ENCODE measurements around the gene NAA15. TPM values are rescaled to one million over a fixed set of nuclear protein-coding genes. Genes with fewer than 3 reads are reported as not detected.
"Not testable (repeated sequence)": the region's sequence is repeated elsewhere in the genome, so short reads cannot be mapped to it uniquely, and the experiment has no call there.

NAA15 gene
- 29.0 TPM for total RNA-seq
- polyA plus RNA-seq (ENCODE audit: insufficient read depth in 1 of 8, insufficient read length in 8 of 8, low replicate concordance in 1 of 8), result 10 to 100 TPM; 16.0 to 31.0 (median 26.0) TPM
- long read RNA-seq, donor 1, result 0 reads
- long read RNA-seq, donor 2, result 0 reads
- long read RNA-seq, donor 3, full-length matches to known transcripts, result 1 of 1 reads
- long read RNA-seq, donor 3, partial matches to known transcripts, result 0 of 1 reads
- long read RNA-seq, donor 3, other reads (novel, unspliced or antisense), result 0 of 1 reads
- long read RNA-seq, donor 4, partial matches to known transcripts, result 6 of 6 reads
- long read RNA-seq, donor 4, other reads (novel, unspliced or antisense), result 0 of 6 reads
- long read RNA-seq, donor 5, full-length matches to known transcripts, result 4 of 43 reads
- long read RNA-seq, donor 5, partial matches to known transcripts, result 39 of 43 reads
- long read RNA-seq, donor 5, other reads (novel, unspliced or antisense), result 0 of 43 reads
- long read RNA-seq, donor 6, full-length matches to known transcripts, result 3 of 8 reads
- long read RNA-seq, donor 6, partial matches to known transcripts, result 5 of 8 reads
- long read RNA-seq, donor 6, other reads (novel, unspliced or antisense), result 0 of 8 reads
- long read RNA-seq, donor 7, result 0 reads
- long read RNA-seq, donor 8, result 0 reads
- long read RNA-seq, donor 9, full-length matches to known transcripts, result 2 of 2 reads
- long read RNA-seq, donor 9, partial matches to known transcripts, result 0 of 2 reads
- long read RNA-seq, donor 9, other reads (novel, unspliced or antisense), result 0 of 2 reads
- long read RNA-seq, donor 10, result 0 reads
- long read RNA-seq, donor 11, partial matches to known transcripts, result 0 of 5 reads
- long read RNA-seq, donor 11, other reads (novel, unspliced or antisense), result 5 of 5 reads

- Histone ChIP-seq H3K9me3 (replicated peaks; ENCODE audit: control insufficient read depth, low read depth, low read length) (no peaks in the 10 kb centered on the region), H3K4me3 (ENCODE audit: low read length) (peak within 1 kb of the TSS; percentile 91), H3K36me3 (ENCODE audit: control insufficient read depth, insufficient read depth, low read length) (no peaks in the 10 kb centered on the region), H3K4me1 (ENCODE audit: control insufficient read depth, insufficient read depth, low read length) (peaks cover 2% of the 10 kb centered on the region), H3K27me3 (ENCODE audit: control insufficient read depth, insufficient read depth, low read length) (no peaks in the 10 kb centered on the region), H3K27ac (ENCODE audit: low read length) (peak within 1 kb of the TSS; percentile 98)
- peak; percentile 99 for DNase-seq
- under 1% methylated on average over 58 of the region's 61 CpGs for WGBS (ENCODE audit: insufficient coverage)
These were observed at the start of gene NAA15 for GRCh38 chr4:139301113-139301820. Gene NAA15, plus strand, starts transcription at chr4:139301505. Its CDS starts 273 bp downstream, at chr4:139301778.

DNA sequence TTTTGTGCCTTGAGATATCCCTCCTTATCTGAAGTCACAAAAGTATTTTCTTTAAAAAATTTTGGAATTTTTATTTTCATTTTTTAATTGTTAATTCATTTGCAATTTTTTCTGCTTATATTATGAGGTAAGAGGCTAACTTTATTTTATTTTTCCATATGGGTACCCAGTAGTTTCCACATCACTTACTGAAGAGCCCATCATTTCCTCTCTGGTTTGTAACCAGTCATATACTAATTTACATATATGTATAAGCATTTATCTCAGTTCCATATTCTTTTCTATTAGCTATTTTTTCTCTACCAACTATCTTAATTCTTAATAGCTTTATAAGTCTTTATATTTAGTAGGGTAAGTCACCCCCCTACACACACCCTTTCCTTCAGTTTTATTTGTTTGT, 48.3 kb upstream of the NAA15 start:
- no peak overlapping the region for H3K4me3 ChIP-seq (ENCODE audit: low read length)
- H3K4me1 ChIP-seq (ENCODE audit: control insufficient read depth, insufficient read depth, low read length), result no peaks in the 10 kb centered on the region
- no peaks in the 10 kb centered on the region for H3K9me3 ChIP-seq (replicated peaks; ENCODE audit: control insufficient read depth, low read depth, low read length)
- no peaks in the 10 kb centered on the region for H3K27me3 ChIP-seq (ENCODE audit: control insufficient read depth, insufficient read depth, low read length)
- H3K36me3 ChIP-seq (ENCODE audit: control insufficient read depth, insufficient read depth, low read length), result no peaks in the 10 kb centered on the region
- no peak overlapping the region for H3K27ac ChIP-seq (ENCODE audit: low read length)
- DNase-seq, result no peak

GRCh38 chr4:139253713-139254112, 47.6 kb upstream of the NAA15 start:
- no CpG with 5 or more reads among the region's 3 CpGs for whole genome bisulfite sequencing (ENCODE audit: insufficient coverage)
- Histone ChIP-seq H3K4me1 (ENCODE audit: control insufficient read depth, insufficient read depth, low read length) (no peaks in the 10 kb centered on the region), H3K27me3 (ENCODE audit: control insufficient read depth, insufficient read depth, low read length) (no peaks in the 10 kb centered on the region), H3K4me3 (ENCODE audit: low read length) (no peak overlapping the region), H3K9me3 (replicated peaks; ENCODE audit: control insufficient read depth, low read depth, low read length) (no peaks in the 10 kb centered on the region), H3K36me3 (ENCODE audit: control insufficient read depth, insufficient read depth, low read length) (no peaks in the 10 kb centered on the region), H3K27ac (ENCODE audit: low read length) (no peak overlapping the region)
- DNase-seq, result peak; percentile 44

DNA sequence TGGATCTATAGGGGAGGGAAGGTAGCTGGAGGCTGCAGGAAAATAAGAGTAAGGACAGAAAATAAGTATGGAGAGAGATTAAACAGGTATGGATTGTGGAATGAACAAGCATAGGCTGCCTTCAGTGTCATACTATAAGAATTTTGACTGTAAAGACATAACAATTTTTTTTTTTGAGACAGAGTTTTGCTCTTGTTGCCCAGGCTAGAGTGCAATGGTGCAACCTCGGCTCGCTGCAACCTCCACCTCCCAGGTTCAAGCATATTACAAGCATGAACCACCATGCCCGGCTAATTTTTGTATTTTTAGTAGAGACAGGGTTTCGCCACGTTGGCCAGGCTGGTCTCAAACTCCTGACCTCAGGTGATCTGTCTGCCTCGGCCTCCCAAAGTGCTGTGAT, 45.7 kb upstream of the NAA15 start:
- H3K27ac ChIP-seq (ENCODE audit: low read length); H3K9me3 ChIP-seq (replicated peaks; ENCODE audit: control insufficient read depth, low read depth, low read length); DNase-seq; H3K27me3 ChIP-seq (ENCODE audit: control insufficient read depth, insufficient read depth, low read length); H3K4me3 ChIP-seq (ENCODE audit: low read length); H3K36me3 ChIP-seq (ENCODE audit: control insufficient read depth, insufficient read depth, low read length); H3K4me1 ChIP-seq (ENCODE audit: control insufficient read depth, insufficient read depth, low read length): not testable (repeated sequence)
- no CpG with 5 or more reads among the region's 6 CpGs for WGBS (ENCODE audit: insufficient coverage)

- Histone ChIP-seq H3K9me3 (replicated peaks; ENCODE audit: control insufficient read depth, low read depth, low read length) (no peaks in the 10 kb centered on the region), H3K4me3 (ENCODE audit: low read length) (no peak overlapping the region), H3K27ac (ENCODE audit: low read length) (no peak overlapping the region), H3K36me3 (ENCODE audit: control insufficient read depth, insufficient read depth, low read length) (no peaks in the 10 kb centered on the region), H3K27me3 (ENCODE audit: control insufficient read depth, insufficient read depth, low read length) (no peaks in the 10 kb centered on the region), H3K4me1 (ENCODE audit: control insufficient read depth, insufficient read depth, low read length) (no peaks in the 10 kb centered on the region)
- WGBS (ENCODE audit: insufficient coverage), result no CpG with 5 or more reads among the region's 2 CpGs
- DNase-seq, result no peak
These were observed 45.0 kb upstream of the NAA15 start for GRCh38 chr4:139256349-139256748.

DNA sequence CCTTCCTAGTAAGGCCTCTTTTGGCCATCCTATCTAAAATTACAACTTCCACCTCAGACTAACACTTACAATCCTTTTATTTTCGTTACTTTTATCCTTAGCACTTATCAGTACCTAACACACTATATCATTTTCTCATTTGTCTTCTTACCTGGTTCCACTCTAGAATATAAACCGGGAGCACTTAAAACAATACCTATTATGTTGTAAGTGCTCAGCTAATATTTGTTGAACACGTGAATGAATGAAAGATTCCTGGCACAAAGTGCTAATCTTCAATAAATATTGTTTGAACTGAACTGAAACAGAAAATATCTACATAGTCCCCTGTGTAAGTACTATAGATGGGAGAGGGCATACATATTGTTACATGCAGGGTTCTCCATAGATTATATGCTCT, 35.7 kb upstream of the NAA15 start:
- Histone ChIP-seq H3K4me1 (ENCODE audit: control insufficient read depth, insufficient read depth, low read length) (peaks cover 7% of the 10 kb centered on the region), H3K27ac (ENCODE audit: low read length) (no peak overlapping the region), H3K4me3 (ENCODE audit: low read length) (no peak overlapping the region), H3K36me3 (ENCODE audit: control insufficient read depth, insufficient read depth, low read length) (no peaks in the 10 kb centered on the region), H3K9me3 (replicated peaks; ENCODE audit: control insufficient read depth, low read depth, low read length) (no peaks in the 10 kb centered on the region), H3K27me3 (ENCODE audit: control insufficient read depth, insufficient read depth, low read length) (no peaks in the 10 kb centered on the region)
- DNase-seq, result no peak
- no CpG with 5 or more reads among the region's 3 CpGs for WGBS (ENCODE audit: insufficient coverage)

GRCh38 chr4:139266208-139266582, 35.1 kb upstream of the NAA15 start:
- no peaks in the 10 kb centered on the region for H3K27me3 ChIP-seq (ENCODE audit: control insufficient read depth, insufficient read depth, low read length)
- H3K9me3 ChIP-seq (replicated peaks; ENCODE audit: control insufficient read depth, low read depth, low read length), result no peaks in the 10 kb centered on the region
- peak overlapping the region; percentile 43 for H3K4me3 ChIP-seq (ENCODE audit: low read length)
- no CpG with 5 or more reads among the region's 1 CpG for WGBS (ENCODE audit: insufficient coverage)
- no peak for DNase-seq
- peaks cover 7% of the 10 kb centered on the region for H3K4me1 ChIP-seq (ENCODE audit: control insufficient read depth, insufficient read depth, low read length)
- no peaks in the 10 kb centered on the region for H3K36me3 ChIP-seq (ENCODE audit: control insufficient read depth, insufficient read depth, low read length)
- peak overlapping the region; percentile 55 for H3K27ac ChIP-seq (ENCODE audit: low read length)

- Histone ChIP-seq H3K27ac (ENCODE audit: low read length) (peak overlapping the region; percentile 55), H3K27me3 (ENCODE audit: control insufficient read depth, insufficient read depth, low read length) (no peaks in the 10 kb centered on the region), H3K36me3 (ENCODE audit: control insufficient read depth, insufficient read depth, low read length) (no peaks in the 10 kb centered on the region), H3K4me3 (ENCODE audit: low read length) (peak overlapping the region; percentile 43), H3K4me1 (ENCODE audit: control insufficient read depth, insufficient read depth, low read length) (peaks cover 7% of the 10 kb centered on the region), H3K9me3 (replicated peaks; ENCODE audit: control insufficient read depth, low read depth, low read length) (no peaks in the 10 kb centered on the region)
- WGBS (ENCODE audit: insufficient coverage), result 4% methylated on average over 8 of the region's 14 CpGs
- peak; percentile 83 for DNase-seq
These were observed 34.6 kb upstream of the NAA15 start for GRCh38 chr4:139266583-139267257.

DNA sequence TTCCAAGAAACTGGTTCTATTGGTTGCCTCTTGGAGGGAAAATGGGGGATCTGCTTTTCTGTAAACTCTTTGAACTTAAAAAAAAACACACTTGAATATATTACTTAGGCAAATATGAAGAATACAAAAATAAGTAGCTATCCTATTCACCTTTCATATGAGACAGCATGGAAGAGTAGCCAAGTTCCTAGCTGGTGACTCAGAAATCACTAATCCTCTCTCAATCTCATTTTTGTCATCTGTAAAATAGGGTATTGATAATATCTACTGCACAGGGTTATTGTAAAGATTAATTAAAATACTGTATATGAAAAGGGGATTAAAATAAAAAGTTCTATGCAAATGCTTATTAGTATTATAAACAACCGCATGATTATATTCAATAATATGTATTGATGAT, 34.0 kb upstream of the NAA15 start:
- no CpG with 5 or more reads among the region's 1 CpG for WGBS (ENCODE audit: insufficient coverage)
- Histone ChIP-seq H3K9me3 (replicated peaks; ENCODE audit: control insufficient read depth, low read depth, low read length) (no peaks in the 10 kb centered on the region), H3K27ac (ENCODE audit: low read length) (no peak overlapping the region), H3K36me3 (ENCODE audit: control insufficient read depth, insufficient read depth, low read length) (no peaks in the 10 kb centered on the region), H3K27me3 (ENCODE audit: control insufficient read depth, insufficient read depth, low read length) (no peaks in the 10 kb centered on the region), H3K4me1 (ENCODE audit: control insufficient read depth, insufficient read depth, low read length) (peaks cover 7% of the 10 kb centered on the region), H3K4me3 (ENCODE audit: low read length) (no peak overlapping the region)
- DNase-seq, result no peak

All from muscle of leg (tissue), 16 donors.